Right lobe of liver (tissue), 6 donors: ENCODE measurements around the gene NAALADL2. TPM values are rescaled to one million over a fixed set of nuclear protein-coding genes. Genes with fewer than 3 reads are reported as not detected.

Experiments used
- ATAC-seq, 4 donors: fragments of 200-7000 bp; cut with Tn5 transposase; one replicate each; pipeline ENCODE4 v1.9.1; 2020; ENCODE audit warnings: mild to moderate bottlenecking in 4 of 4, moderate library complexity in 4 of 4
- DNase-seq, 3 donors: peaks; one replicate each; pipeline ENCODE4 v3.0.0-alpha.2; 2020
- H3K27ac ChIP-seq, 3 donors: fragments of 200-600 bp; one replicate each; pipeline ENCODE4 v1.8.0; 2022
- H3K27me3 ChIP-seq, 2 donors: fragments of 200-600 bp; one replicate each; pipeline ENCODE4 v1.8.0; 2022
- H3K36me3 ChIP-seq, 4 donors: fragments of 200-600 bp; sonication (generic) in 1 of 4; one replicate each; pipeline versions ENCODE4 v1.5.1 to v1.8.0; 2017 to 2022; ENCODE audit warnings: control low read depth in 1 of 4
- H3K4me1 ChIP-seq, 4 donors: fragments of 200-600 bp; sonication (generic) in 1 of 4; one replicate each; pipeline versions ENCODE4 v1.5.1 to v1.8.0; 2017 to 2022; ENCODE audit warnings: control low read depth in 1 of 4
- H3K4me3 ChIP-seq, 3 donors: fragments of 200-600 bp; one replicate each; pipeline ENCODE4 v1.8.0; 2022
- H3K9me3 ChIP-seq, 4 donors: fragments of 200-600 bp; sonication (generic) in 1 of 4; one replicate each; pipeline versions ENCODE4 v1.5.1 to v1.8.0; 2017 to 2022; ENCODE audit warnings: control low read depth in 1 of 4
- POLR2A ChIP-seq: fragments of 450-650 bp; IDR thresholded peaks from one replicate; pipeline ENCODE4 v1.6.1; 2017; ENCODE audit warnings: antibody characterized with exemption, mild to moderate bottlenecking
- WGBS: methylation state at CpG from one replicate; pipeline ENCODE4 v1.1.6; 2018; ENCODE audit warnings: low coverage, low lambda C conversion rate; ENCODE audit not compliant: insufficient coverage; ENCODE audit errors: missing lambda C conversion rate; 5-methylcytosine and 5-hydroxymethylcytosine counted together
- intact Hi-C, 2 donors: fragments of 100-400 bp; cut with DNase I; formaldehyde crosslinking; loops; one replicate each; pipeline versions ENCODE4 v1.11.2 to v1.14.1; 2022
- total RNA-seq, 6 experiments: library from RNA; depleted of rRNA in 2 of 6; stranded (reverse); fragments of >200 nt in 2 of 6; fragmentation: NEBNext Ultra II Directional in 3 of 6; extraction: Animal tissue kit (Norgen Biotek cat#: 25700) in 3 of 6; gene quantifications; one replicate each; pipeline versions ENCODE4 v1.1.0 to v1.2.4, GENCODE V29; 2016 to 2023
- TF ChIP-seq, protein P1 (sequence below), 4 donors: fragments of 200-600 bp in 3 of 4; fragments of 450-650 bp in 1 of 4; IDR thresholded peaks; one replicate each; pipeline versions ENCODE4 v1.5.1 to v1.8.0; 2016 to 2022; ENCODE audit warnings: antibody characterized with exemption in 4 of 4, mild to moderate bottlenecking in 2 of 4
- donor health status: DM: no; HTN: yes; CAD: no.
- donor health status: DM: no; HTN: no; CAD: no.
- donor health status: DM: no; HTN: no; CAD: no.
- donor health status: DM: no; HTN: yes; CAD: no.
- donor health status: DM: no; HTN: yes; CAD: no.

Gene NAALADL2
- total RNA-seq, 6 experiments from 2014 or later = 0.86 to 4.9 (median 3.2) TPM

DNA sequence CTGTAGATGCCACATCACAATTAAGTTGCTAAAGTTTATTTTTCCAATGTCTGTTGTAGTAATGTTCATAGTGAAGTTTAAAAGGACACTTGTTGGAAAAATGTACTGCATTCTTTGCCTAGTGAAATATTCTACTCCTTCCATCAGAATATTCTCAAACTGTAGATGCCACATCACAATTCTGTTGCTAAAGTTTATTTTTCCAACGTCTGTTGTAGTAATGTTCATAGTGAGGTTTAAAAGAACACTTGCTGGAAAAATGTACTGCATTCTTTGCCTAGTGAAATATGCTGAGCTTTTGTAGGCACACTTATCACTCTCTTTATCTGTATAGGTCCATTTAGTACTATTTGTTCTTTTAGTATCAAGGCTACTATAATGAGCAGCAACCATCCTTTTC, 836.1 kb downstream of the NAALADL2 start:
- TF ChIP-seq, protein P1, sequence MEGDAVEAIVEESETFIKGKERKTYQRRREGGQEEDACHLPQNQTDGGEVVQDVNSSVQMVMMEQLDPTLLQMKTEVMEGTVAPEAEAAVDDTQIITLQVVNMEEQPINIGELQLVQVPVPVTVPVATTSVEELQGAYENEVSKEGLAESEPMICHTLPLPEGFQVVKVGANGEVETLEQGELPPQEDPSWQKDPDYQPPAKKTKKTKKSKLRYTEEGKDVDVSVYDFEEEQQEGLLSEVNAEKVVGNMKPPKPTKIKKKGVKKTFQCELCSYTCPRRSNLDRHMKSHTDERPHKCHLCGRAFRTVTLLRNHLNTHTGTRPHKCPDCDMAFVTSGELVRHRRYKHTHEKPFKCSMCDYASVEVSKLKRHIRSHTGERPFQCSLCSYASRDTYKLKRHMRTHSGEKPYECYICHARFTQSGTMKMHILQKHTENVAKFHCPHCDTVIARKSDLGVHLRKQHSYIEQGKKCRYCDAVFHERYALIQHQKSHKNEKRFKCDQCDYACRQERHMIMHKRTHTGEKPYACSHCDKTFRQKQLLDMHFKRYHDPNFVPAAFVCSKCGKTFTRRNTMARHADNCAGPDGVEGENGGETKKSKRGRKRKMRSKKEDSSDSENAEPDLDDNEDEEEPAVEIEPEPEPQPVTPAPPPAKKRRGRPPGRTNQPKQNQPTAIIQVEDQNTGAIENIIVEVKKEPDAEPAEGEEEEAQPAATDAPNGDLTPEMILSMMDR (IDR thresholded peaks at IDR 0.05) = no peak
- no peak for TF ChIP-seq POLR2A

DNA sequence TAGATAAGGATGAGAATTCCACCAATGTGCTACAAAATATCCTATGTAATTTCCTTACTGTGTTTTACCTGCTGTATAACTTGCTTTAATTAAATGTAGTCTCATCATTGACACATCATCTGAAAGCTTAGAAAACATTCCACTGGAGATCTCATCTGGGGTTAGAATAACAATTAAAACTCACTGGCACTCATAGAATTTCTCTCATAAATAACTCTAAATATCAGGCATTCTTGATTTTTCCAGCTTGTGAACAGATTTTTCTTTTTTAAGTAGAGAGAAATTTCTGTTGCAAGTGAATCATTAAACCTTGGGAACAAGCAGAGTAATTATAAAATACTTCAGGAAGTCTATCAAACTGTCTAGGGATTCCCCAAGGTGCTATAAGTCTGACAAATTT, 843.8 kb downstream of the NAALADL2 start:
- DNase-seq (no peak), ATAC-seq (no peak)
- TF ChIP-seq, protein P1 (IDR thresholded peaks at IDR 0.05) = no peak
- no peak for TF ChIP-seq POLR2A
- Histone ChIP-seq H3K4me3 (no peak overlapping the region), H3K4me1 (no peaks in the 10 kb centered on the region), H3K27ac (no peak overlapping the region), H3K36me3 (no peaks in the 10 kb centered on the region), H3K9me3 (no peaks in the 10 kb centered on the region), H3K27me3 (no peaks in the 10 kb centered on the region)
- intact Hi-C loops = no loop called here

More for the DNA sequence above, 836.1 kb downstream of the NAALADL2 start:
- ATAC-seq (no peak), DNase-seq (no peak)
- no peak overlapping the region for H3K4me3 ChIP-seq
- H3K9me3 ChIP-seq = no peaks in the 10 kb centered on the region
- H3K27ac ChIP-seq = no peak overlapping the region
- intact Hi-C loops = no loop called here
- 24% methylated on average over 1 of the region's 1 CpG for WGBS
- no peaks in the 10 kb centered on the region for H3K36me3 ChIP-seq
- no peaks in the 10 kb centered on the region for H3K27me3 ChIP-seq
- no peaks in the 10 kb centered on the region for H3K4me1 ChIP-seq

DNA sequence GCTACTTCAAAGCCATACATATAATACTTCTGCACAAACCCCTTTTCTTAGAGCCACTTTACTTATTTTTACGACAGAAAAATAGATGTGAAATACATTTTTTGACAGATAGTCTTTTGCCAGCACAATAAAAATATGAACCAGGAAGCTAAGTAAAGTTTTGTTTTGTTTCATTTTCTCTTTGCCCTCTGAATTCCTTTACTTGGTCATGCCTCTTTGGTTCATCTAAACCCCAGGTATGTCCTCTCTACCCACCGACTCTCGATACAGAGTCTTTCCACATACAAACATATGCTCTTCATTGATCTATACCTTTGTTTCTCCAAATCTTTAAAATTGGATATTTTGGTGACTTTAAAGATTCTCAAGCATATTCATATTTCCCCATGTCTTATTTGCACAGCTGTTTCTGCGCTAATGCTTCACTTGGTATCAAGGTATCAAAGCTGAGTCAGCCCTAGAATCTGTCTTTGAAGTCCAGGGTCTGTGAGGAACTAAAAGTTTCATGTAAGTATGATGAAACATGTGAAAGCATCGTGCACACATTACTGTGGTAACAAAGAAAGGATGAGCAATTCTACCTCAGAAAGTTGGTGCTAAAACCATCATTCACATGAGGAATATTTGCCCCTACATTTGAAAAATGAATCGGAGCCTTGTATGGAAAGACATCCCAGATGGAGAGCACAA, 845.4 kb downstream of the NAALADL2 start:
- H3K36me3 ChIP-seq = no peaks in the 10 kb centered on the region
- WGBS = 83% methylated on average over 6 of the region's 6 CpGs
- ATAC-seq (no peak), DNase-seq (no peak)
- H3K27ac ChIP-seq = no peak overlapping the region
- H3K27me3 ChIP-seq = no peaks in the 10 kb centered on the region
- H3K9me3 ChIP-seq = no peaks in the 10 kb centered on the region
- H3K4me3 ChIP-seq = no peak overlapping the region
- intact Hi-C loops = no loop called here
- TF ChIP-seq, protein P1 (IDR thresholded peaks at IDR 0.05) = no peak
- TF ChIP-seq POLR2A = no peak
- no peaks in the 10 kb centered on the region for H3K4me1 ChIP-seq

DNA sequence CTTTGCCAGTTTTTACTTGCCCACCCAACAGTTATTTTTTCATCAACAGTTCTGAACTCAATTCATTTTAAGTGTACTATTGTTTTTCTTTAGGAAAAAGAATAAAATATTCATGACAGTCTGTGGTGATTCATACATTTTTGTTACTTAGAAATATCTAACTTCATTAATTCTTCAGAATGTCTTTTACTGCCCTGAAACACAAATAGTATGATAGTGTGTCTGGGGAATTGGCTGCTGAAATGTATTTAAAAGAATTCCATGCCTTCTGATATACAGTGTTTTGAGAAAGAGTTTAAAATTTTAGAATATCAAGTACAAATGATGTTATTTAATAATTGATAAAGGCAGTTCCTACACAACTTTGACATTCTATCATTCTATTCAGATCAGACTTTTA, 854.1 kb downstream of the NAALADL2 start:
- Histone ChIP-seq H3K9me3 (no peaks in the 10 kb centered on the region), H3K4me3 (no peak overlapping the region), H3K4me1 (no peaks in the 10 kb centered on the region), H3K27me3 (no peaks in the 10 kb centered on the region), H3K27ac (no peak overlapping the region), H3K36me3 (no peaks in the 10 kb centered on the region)
- no peak for DNase-seq
- TF ChIP-seq, protein P1 (IDR thresholded peaks at IDR 0.05) = no peak
- no peak for TF ChIP-seq POLR2A
- ATAC-seq = no peak
- intact Hi-C loops = no loop called here

DNA sequence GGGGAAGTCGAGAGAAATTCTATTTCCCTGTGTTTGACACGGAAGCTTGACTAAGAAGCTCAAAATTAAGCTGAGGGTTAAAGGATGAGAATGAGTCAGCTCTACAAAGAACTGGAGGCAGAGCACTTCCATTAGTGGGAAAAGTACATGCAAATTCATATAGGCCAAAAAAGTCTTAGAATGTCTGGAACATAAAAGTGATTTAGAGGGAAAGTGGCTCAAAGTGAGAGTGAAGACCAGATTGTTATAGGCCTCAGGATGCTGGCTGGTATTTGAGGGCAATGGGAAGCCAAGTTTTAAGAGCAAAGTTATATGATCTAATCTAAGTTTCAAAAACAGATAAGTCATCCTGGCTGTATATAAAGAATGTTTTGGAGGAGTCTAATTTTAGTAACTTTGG, 857.3 kb downstream of the NAALADL2 start:
- DNase-seq = no peak
- no peaks in the 10 kb centered on the region for H3K9me3 ChIP-seq
- no peaks in the 10 kb centered on the region for H3K4me1 ChIP-seq
- H3K27ac ChIP-seq = no peak overlapping the region
- no peak overlapping the region for H3K4me3 ChIP-seq
- 65% methylated on average over 2 of the region's 2 CpGs for WGBS
- H3K27me3 ChIP-seq = no peaks in the 10 kb centered on the region
- intact Hi-C loops = no loop called here
- H3K36me3 ChIP-seq = no peaks in the 10 kb centered on the region
- TF ChIP-seq, protein P1 (IDR thresholded peaks at IDR 0.05) = no peak
- TF ChIP-seq POLR2A = no peak
- no peak for ATAC-seq
